GM18507 (cell line): ENCODE data around the gene RAG1.
"Not testable (repeated sequence)": the region's sequence is repeated elsewhere in the genome, so short reads cannot be mapped to it uniquely, and the experiment has no call there.

Source experiments
- DNase-seq: peaks from one replicate; pipeline ENCODE4 v3.0.0; 2011; ENCODE audit warnings: low read depth; ENCODE audit not compliant: insufficient read length; ENCODE audit errors: extremely low spot score
- FAIRE-seq: peaks from 2 replicates; lab custom pipeline; 2011; peaks lifted over from hg19 to GRCh38; lab: Jason Lieb, UNC

The RAG1 gene

GRCh38 chr11:36567694-36568093 is at the start of gene RAG1:
Gene RAG1 (plus strand): TSS chr11:36568007. CDS start chr11:36573305, 5,298 bp downstream.
- FAIRE-seq, result no peak
- no peak for DNase-seq

- FAIRE-seq (no peak), DNase-seq (no peak)
Measured at GRCh38 chr11:36530840-36531239, 37.0 kb upstream of the RAG1 start.

DNA sequence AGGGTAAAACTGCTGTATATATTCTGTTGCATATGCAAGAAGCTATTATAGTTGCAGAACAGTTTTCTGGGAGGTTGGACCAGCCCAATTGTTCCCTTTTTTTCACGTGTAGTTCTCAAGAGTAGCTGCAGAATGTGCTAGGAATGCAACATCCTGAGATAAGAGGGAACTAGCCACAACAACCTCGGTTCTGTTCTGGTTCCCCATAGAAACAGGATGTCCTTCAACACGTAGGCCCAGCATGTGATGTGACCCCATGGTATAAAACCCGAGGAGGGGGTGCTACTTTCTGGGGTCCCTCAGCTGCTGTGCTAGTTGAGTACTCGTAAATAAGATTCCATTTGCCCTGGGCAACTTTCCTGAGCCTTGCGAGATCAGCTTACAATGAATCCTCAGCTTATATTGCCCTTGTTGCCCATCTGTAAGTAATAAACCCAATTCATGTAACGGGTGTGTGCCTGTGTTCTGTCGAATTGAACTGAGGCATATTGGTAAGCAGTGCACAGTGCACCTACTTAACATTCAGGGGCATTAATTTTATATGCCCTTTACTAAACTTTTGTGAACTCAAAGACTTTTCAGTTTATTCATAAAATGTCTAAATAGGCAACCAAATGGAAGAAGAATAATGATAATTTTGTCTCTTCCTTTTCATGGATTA is 34.7 kb upstream of the RAG1 start:
- DNase-seq (no peak), FAIRE-seq (no peak)

DNA sequence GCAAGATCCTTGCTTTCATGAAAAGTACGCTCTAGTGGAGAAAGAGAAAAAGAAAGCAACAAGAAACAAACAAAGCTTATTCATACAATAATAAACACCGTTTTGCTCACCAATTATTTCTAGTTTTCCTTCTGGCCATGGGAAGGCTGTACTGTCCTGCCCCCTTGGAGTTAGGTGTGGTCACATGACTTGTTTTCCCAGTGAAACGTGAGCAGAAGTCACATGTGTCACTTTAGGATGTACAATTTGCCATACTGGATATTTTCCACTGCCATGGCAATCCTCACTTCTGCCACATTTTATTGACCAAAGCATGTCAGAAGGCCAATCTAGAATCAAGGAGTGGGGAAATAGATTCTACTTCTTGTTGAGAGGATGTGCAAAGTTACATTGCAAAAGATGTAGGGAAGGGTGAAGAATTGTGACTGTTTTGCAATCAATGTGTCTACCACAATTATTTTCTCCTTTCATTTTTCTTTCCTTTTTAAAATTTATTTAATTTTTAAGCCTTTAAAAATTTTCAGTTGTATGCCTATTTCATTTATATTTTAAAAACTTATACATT is 33.4 kb upstream of the RAG1 start:
- DNase-seq (no peak), FAIRE-seq (no peak)

- no peak for DNase-seq
- peak; percentile 66 for FAIRE-seq
Measured at GRCh38 chr11:36540998-36541397, 26.8 kb upstream of the RAG1 start.

DNA sequence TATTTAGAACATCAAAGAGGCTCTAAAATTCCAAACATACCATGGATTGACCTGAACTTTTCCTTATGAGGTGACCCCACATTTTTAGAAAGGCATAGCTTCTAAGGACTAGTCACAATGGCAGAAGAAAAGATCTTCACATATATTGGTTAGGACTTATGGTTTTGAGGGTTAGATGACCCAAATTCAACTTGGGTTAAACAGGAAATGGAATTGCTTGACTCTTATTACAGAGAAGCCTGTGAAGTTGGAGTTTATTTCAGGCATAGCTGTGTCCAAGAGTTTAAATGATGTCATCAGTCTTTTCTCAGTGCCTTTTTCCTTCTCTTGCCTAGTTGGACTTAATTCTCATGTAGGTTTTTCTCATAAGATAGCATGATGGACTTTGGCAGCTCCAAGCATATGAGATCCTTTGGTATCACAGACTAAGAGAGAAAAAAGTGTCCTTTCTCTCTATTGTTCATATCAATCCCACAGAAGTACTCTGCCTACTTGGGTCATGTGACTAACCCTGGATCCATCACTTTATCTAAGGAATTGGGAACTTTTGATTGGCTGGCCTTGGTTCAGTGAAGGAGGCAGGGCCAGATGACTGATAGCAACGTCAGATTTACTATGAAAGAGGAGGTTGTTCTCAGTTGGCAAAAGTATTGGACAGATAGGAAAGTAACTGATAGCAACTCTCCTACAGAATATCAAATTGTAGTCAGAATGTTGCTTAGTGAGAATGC is 17.3 kb upstream of the RAG1 start:
- FAIRE-seq, result no peak
- DNase-seq, result no peak

DNA sequence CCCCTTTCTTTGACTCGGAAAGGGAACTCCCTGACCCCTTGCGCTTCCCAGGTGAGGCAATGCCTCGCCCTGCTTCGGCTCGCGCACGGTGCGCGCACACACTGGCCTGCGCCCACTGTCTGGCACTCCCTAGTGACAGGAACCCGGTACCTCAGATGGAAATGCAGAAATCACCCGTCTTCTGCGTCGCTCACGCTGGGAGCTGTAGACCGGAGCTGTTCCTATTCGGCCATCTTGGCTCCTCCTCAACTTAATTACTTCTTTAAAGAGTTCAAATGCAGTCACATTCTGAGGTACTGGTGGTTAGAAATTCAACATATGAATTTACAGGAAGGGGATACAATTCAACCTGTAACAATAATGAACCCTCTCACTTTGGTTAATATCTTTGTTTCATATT is 10.4 kb upstream of the RAG1 start:
- not testable (repeated sequence) for DNase-seq, FAIRE-seq

DNA sequence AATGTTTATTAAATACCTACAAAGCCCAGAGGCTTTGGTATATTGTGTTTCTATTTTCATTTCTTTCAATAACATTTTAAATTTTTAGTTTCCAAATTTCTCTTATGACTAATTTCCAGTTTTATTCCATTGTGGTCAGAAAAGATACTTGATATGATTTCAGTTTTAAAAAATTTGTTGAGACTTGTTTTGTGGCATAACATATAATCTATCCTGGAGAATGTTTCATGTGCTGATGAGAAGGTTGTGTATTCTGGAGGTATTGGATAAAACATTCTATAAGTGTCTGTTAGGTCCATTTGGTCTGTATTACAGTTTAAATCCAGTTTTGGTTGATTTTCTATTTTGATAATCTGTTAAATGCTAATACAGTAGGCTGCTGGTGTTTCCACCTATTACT is 9.8 kb upstream of the RAG1 start:
- no peak for FAIRE-seq
- no peak for DNase-seq

DNA sequence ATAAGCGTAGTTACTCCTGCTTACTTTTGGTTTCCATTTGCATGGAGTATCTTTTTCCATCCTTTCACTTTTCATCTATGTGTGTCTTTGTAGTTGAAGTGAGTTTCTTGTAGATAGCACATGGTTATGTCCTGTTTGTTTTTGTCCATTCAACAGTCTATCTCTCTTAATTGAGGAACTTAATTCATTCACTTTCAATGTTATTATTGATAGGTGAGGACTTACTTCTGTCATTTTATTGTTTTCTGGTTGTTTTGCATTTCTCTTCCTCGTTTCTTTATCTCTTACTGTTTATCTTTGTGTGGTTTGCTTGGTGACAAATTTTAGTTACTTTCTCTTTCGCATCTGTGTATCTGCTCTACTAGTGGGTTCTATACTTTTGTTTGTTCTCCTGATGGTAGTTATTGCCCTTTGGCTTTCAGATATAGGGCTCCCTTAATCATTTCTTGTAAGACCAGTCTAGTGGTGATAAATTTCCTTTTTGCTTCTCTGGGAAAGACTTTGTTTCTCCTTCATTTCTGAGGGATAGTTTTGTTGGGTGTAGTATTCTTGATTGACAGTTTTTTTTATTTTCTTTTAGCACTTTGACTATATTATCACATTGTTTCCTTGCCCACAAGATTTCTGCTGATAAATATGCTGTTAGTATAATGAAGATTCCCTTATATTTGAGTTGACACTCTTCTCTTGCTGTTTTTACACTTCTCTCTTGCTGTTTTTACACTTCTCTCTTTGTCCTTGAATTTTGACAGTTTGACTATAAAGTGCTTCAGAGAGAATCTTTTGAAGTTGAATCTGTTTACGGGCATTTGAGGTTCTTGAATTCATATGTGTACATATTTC is 9.0 kb upstream of the RAG1 start:
- peak; percentile 5 for FAIRE-seq
- no peak for DNase-seq

DNA sequence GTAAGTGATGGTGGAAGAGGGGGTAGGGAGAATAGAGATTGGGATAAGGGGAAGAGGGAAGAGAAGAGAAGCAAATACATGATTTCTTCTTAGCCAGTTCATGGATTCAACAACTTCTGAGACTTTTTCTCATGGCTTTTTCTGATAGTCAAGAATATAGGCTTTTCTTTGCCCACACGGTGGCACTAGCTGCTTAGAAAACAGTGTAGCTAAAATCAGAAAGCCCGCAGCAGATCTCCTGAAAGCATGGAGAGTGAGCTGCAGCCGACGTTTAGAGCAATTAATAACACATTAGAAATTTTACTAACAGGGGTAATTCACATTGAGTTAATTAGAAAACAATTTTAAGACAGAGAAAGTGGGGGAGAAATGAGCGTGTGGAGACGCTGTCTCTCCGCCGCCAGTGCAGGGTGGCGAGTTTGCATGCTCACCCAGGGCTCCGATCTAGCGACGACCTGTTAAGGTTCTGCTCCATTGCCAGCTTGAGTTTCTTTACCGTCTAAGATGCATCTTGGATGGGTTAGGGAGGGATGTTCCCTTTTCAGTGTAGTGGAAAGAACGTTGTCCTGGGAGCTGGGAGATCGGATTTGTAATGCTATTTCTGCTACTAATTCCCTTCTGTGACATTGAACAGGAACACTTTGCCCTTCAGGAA is 3.3 kb upstream of the RAG1 start:
- no peak for DNase-seq
- peak; percentile 75 for FAIRE-seq

DNA sequence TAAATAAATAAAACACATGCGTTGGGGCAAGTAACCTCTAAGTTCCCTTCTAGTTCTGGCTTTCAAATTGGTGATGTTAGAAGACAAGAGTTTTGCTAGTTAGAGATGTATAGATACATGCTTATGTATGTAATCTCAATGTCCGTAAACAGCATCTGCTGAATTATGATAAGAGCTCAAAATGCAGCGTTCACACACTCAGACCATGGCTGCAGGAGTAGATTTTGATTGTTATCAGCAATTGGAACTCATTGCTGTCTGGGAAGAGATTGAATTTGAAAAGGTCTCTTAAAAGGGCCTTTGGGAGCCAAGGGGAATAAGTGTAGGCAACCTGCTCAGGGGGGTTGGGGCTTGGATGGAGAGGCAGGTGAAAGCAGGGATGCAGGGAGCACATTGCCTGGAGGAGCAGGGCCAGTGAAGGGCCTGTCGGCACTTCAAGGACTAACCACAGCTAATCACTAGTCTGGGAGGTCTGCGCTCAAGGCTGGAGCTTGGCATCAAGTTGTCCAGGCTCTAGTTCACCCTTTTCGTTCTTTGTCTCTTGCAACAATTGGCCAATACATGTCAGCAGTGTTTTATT is 2.7 kb upstream of the RAG1 start:
- DNase-seq (no peak), FAIRE-seq (no peak)

DNA sequence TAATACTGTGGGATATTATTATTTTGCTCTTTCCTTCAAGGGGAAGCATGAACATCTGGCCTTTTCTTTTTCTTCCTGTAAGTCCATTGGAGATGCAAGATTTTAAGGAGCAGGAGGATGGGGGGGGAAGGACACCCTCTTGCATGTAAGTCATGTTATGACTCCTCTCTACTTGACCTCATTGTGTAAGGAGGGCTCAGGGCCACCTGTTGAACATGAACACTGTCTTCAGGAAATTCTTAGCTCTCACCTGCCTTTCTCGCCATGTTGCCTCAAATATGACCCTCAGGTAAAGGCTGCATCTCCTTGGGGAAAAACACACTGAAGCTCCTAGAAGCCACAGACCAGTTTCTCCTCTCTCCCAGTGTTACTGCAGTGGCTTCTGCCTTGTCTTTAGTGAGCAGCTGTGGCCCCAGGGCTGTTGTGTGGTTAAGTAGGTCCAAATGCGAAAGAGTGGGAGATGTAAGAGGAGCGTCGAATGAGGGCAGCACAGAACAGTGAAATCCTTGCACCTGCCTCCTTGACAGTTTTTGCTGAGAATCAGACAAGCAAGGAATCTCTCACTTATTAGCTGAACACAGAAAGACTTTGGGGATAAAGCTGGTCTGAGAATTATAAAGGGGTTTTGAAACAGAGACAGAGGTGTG is 1.3 kb upstream of the RAG1 start:
- FAIRE-seq (no peak), DNase-seq (no peak)

DNA sequence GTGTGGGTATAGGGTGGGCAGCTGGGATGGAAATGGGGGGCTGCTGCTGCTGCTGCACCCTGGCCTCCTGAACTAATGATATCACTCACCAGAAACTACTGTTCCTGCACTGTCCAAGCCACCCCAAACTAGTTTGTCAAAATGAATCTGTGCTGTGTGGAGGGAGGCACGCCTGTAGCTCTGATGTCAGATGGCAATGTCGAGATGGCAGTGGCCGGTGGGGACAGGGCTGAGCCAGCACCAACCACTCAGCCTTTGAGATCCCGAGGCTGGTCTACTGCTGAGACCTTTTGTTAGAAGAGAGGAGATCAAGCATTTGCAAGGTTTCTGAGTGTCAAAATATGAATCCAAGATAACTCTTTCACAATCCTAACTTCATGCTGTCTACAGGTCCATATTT is 1.3 kb downstream of the RAG1 start:
- FAIRE-seq (no peak), DNase-seq (no peak)

DNA sequence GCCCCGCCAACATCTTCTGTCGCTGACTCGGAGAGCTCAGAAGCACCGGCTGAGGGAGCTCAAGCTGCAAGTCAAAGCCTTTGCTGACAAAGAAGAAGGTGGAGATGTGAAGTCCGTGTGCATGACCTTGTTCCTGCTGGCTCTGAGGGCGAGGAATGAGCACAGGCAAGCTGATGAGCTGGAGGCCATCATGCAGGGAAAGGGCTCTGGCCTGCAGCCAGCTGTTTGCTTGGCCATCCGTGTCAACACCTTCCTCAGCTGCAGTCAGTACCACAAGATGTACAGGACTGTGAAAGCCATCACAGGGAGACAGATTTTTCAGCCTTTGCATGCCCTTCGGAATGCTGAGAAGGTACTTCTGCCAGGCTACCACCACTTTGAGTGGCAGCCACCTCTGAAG is 6.7 kb downstream of the RAG1 start:
- no peak for DNase-seq
- no peak for FAIRE-seq

- DNase-seq (no peak), FAIRE-seq (no peak)
Measured at GRCh38 chr11:36577373-36577772, 9.6 kb downstream of the RAG1 start.

- DNase-seq, result no peak
- FAIRE-seq, result no peak
Measured at GRCh38 chr11:36577859-36578258, 10.1 kb downstream of the RAG1 start.

DNA sequence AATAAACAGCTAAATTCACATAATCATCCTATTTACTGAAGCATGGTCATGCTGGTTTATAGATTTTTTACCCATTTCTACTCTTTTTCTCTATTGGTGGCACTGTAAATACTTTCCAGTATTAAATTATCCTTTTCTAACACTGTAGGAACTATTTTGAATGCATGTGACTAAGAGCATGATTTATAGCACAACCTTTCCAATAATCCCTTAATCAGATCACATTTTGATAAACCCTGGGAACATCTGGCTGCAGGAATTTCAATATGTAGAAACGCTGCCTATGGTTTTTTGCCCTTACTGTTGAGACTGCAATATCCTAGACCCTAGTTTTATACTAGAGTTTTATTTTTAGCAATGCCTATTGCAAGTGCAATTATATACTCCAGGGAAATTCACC is 10.7 kb downstream of the RAG1 start:
- FAIRE-seq (no peak), DNase-seq (no peak)

GRCh38 chr11:36581536-36581935 is 13.7 kb downstream of the RAG1 start:
- FAIRE-seq (no peak), DNase-seq (no peak)

- no peak for DNase-seq
- no peak for FAIRE-seq
Measured at GRCh38 chr11:36583667-36584066, 15.9 kb downstream of the RAG1 start.
